ENCODE results near the gene IL11RA. TPM values are rescaled to one million over a fixed set of nuclear protein-coding genes. Genes with fewer than 3 reads are reported as not detected.

Gene IL11RA
- total and polyA plus RNA-seq, 9 of the 15 experiments (the other 6 are each of a cell fraction or from before 2014, with no cell fraction given): 0.11 to 5.8 (median 2.8) TPM

DNA sequence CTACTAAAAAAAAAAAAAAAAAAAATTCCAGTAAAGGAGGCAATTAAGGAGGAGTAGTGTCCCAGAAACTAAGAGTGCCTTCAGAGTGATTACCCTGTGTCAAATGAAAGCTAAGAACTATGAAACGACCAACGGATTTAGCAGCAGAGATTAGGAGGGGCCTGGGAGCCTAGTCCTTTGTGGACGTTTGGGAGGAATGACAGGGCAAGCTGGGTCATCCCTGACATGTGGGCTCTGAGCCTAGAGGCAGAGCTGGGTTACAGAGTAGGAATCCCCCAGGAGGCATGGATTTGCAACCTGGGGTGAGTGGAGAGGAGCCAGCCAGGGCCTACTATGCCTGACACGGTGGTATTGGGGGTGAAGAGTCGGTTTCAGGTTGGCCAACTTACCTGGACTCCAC, 18.8 kb upstream of the IL11RA start:
- Histone ChIP-seq H3K9me3 (replicated peaks; ENCODE audit: control insufficient read depth, insufficient read depth, low read depth, low read length) (no peaks in the 10 kb centered on the region), H2AFZ (ENCODE audit: low read depth, low read length) (no peak overlapping the region), H3K9ac (ENCODE audit: insufficient read depth in 1 of 2, low read depth in 2 of 2, low read length in 2 of 2) (no peak overlapping the region), H3K27ac (ENCODE audit: extremely low read depth, low read depth, low read length) (no peak overlapping the region), H3K4me2 (ENCODE audit: insufficient read depth, low read length) (no peak overlapping the region), H3K9me1 (ENCODE audit: control insufficient read depth, insufficient read depth, low read length) (no peaks in the 10 kb centered on the region), H3K4me1 (replicated peaks in 1 of 2; ENCODE audit: control insufficient read depth in 2 of 2, insufficient read depth in 2 of 2, low read length in 2 of 2) (peaks cover 3 to 34% of the 10 kb centered on the region in 2 experiments; a peak in 4 of 5 replicates), H3K27me3 (ENCODE audit: control insufficient read depth in 2 of 2, insufficient read depth in 2 of 2, low read length in 2 of 2) (peaks cover 9 to 24% of the 10 kb centered on the region in 2 experiments; a peak in 4 of 5 replicates), H4K20me1 (replicated peaks; ENCODE audit: control insufficient read depth, insufficient read depth, low read length) (0 out of 2 replicates have a peak, but pooled peaks cover 4% of the 10 kb centered on the region), H3K79me2 (ENCODE audit: control insufficient read depth, insufficient read depth, low read length) (peaks cover 18% of the 10 kb centered on the region), H3K4me3 (no peak overlapping the region), H3K36me3 (ENCODE audit: control insufficient read depth, insufficient read depth, low read length) (peaks cover 14% of the 10 kb centered on the region; the same call in 1 of the 3 replicates)
- CTCF ChIA-PET (ENCODE audit: low intra/inter-chr PET ratio): interaction anchor here (1.2 to 1.5 kb wide), 3 partner anchors 20 to 302 kb away, joined by 3 to 11 read pairs (median 7); no protein-coding TSS in a partner anchor
- POLR2A ChIA-PET: interaction anchor here (0.6 to 1.0 kb wide), 3 partner anchors 13 to 945 kb away, joined by 3 to 4 read pairs (median 3); partner anchors contain the start of gene GALT
- TF ChIP-seq, protein P1, sequence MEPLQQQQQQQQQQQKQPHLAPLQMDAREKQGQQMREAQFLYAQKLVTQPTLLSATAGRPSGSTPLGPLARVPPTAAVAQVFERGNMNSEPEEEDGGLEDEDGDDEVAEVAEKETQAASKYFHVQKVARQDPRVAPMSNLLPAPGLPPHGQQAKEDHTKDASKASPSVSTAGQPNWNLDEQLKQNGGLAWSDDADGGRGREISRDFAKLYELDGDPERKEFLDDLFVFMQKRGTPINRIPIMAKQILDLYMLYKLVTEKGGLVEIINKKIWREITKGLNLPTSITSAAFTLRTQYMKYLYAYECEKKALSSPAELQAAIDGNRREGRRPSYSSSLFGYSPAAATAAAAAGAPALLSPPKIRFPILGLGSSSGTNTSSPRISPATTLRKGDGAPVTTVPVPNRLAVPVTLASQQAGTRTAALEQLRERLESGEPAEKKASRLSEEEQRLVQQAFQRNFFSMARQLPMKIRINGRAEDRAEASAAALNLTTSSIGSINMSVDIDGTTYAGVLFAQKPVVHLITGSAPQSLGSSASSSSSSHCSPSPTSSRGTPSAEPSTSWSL (CRISPR knock-in tag; IDR thresholded peaks at IDR 0.05; ENCODE audit: borderline replicate concordance): no peak
- TF ChIP-seq MTA3 (IDR thresholded peaks at IDR 0.05; ENCODE audit: borderline replicate concordance): no peak
- no peak for TF ChIP-seq KAT2B (IDR thresholded peaks at IDR 0.05; ENCODE audit: low read depth, low read length)
- no peak for TF ChIP-seq IRF2 (CRISPR knock-in tag; IDR thresholded peaks at IDR 0.05)
- TF ChIP-seq, protein P2, sequence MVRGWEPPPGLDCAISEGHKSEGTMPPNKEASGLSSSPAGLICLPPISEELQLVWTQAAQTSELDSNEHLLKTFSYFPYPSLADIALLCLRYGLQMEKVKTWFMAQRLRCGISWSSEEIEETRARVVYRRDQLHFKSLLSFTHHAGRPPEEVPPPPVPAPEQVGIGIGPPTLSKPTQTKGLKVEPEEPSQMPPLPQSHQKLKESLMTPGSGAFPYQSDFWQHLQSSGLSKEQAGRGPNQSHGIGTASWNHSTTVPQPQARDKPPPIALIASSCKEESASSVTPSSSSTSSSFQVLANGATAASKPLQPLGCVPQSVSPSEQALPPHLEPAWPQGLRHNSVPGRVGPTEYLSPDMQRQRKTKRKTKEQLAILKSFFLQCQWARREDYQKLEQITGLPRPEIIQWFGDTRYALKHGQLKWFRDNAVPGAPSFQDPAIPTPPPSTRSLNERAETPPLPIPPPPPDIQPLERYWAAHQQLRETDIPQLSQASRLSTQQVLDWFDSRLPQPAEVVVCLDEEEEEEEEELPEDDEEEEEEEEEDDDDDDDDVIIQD (CRISPR knock-in tag; IDR thresholded peaks at IDR 0.05): no peak
- TF ChIP-seq DDX20 (tag; IDR thresholded peaks at IDR 0.05; ENCODE audit: low read depth): no peak
- no peak for TF ChIP-seq ARID2 (IDR thresholded peaks at IDR 0.05)
- no peak for TF ChIP-seq ARHGAP35 (IDR thresholded peaks at IDR 0.05; ENCODE audit: partially characterized antibody)
- TF ChIP-seq MBD2 (IDR thresholded peaks at IDR 0.05; ENCODE audit: borderline replicate concordance, low read depth): no peak
- TF ChIP-seq SMARCB1 (IDR thresholded peaks at IDR 0.05; ENCODE audit: insufficient read length, low read depth): no peak
- no peak for TF ChIP-seq U2AF2 (optimal IDR thresholded peaks at IDR 0.05; ENCODE audit: low read depth, low read length)
- TF ChIP-seq MAFF (IDR thresholded peaks at IDR 0.05; ENCODE audit: low read length): no peak
- no peak for ATAC-seq
- intact Hi-C loops (cut with micrococcal nuclease) (no loop called here), in situ Hi-C loops (cut with MboI) (no loop called here)
- no TSS peak for BruUV-seq (replicated peaks)
- WGBS (ENCODE audit: insufficient coverage, low coverage, missing lambda C conversion rate): 21% methylated on average over 5 of the region's 5 CpGs
- no peak for DNase-seq (ENCODE audit: extremely low read depth in 1 of 4, low spot score in 3 of 4)
- FAIRE-seq: no peak
